HG03575 (cell line): ENCODE data around the gene DCAF15.

Source experiments
- ATAC-seq: cut with Tn5 transposase; IDR thresholded peaks from one replicate; pipeline ENCODE4 v1.9.1; 2021; ENCODE audit not compliant: unreplicated experiment, insufficient number of reproducible peaks, low FRiP score; ENCODE audit errors: extremely low read depth

The DCAF15 gene

DNA sequence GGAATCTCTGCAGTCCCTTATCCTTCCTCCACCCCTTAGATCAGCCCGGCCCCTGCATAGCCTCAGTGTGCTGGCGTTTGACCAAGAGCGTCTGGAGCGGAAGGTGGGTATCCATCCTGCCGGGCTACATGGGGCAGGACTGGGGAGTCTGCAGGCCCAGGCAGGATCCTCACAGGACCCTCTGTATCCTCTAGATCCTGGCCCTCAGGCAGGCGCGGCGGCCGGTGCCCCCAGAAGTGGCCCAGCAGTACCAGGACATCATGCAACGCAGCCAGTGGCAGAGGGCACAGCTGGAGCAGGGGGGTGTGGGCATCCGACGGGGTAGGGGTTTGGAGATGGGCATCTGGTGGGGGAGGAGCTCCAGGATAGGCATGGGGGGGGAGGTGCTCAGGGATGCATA is 23.0 kb upstream of the DCAF15 start:
- ATAC-seq = no peak

DNA sequence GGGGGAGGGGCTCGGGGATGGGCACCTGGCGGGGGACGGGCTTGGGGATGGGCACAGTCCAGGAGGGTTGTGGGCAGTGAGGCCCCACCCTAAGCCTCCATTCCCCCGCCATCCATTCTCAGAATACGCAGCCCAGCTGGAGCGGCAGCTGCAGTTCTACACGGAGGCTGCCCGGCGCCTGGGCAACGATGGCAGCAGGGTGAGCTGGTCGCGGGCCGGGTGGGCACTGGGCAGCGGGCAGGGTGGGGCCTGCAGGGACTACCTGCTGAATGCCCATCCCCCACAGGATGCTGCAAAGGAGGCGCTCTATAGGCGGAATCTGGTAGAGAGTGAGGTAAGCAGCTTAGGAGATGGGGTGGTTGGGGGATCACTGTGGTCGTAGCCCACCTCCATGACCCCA is 22.4 kb upstream of the DCAF15 start:
- no peak for ATAC-seq

DNA sequence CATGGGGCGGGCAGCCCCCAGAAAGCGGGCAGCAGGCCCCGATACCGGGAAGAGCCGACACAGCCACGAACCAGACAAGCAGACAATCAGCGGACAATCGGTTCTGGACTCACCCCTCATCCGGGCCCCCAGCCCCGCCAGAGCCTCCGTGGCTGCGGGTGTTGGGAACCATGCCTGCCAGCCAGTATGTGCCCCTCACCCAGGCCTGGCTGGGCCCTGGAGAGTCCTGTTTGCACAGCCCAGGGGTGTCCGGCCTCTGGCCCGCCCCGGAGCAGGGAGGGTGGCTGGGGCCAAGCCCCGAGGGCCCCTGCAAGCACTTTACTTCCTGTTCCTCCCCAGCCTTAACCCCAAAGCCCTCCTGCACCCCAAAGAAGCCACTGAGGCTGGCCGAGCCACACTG is 21.9 kb upstream of the DCAF15 start:
- ATAC-seq = no peak

DNA sequence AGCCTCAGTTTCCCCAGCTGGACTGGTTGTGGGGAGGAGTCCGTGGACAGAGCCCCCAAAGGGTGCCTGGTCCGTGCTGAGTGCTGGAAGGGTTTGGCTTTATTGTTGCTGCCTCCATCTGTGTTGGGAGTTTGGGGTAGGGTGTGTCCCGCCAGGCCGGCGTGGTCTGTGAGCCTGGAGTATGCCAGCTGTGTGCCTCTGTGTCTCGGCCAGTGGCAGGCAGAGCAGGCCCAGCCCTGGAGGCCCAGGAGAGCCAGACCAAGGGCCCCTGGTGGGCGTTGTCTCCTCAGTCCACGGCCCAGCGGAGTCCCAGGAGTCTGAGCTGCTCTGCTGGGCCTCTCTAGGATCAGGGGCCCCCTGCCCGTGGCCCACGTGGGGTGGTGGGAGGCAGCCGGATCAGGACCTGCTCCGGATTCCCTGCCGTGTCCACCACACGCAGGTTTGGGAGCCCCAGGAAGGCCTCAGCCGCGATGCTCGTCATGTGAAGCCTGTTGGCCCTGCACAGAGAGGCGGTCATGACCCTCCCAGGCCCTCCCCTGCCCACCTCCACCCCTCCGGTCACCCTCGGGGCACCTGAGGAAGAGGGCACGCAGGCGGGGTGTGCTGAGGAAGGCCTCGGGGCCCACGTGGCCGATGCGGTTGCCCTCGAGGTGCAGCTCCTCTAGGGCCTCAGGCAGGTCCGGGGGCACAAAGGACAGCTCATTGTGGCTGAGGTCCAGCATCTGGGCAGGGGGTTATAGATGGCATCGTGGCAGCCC is 20.7 kb upstream of the DCAF15 start:
- ATAC-seq = no peak

DNA sequence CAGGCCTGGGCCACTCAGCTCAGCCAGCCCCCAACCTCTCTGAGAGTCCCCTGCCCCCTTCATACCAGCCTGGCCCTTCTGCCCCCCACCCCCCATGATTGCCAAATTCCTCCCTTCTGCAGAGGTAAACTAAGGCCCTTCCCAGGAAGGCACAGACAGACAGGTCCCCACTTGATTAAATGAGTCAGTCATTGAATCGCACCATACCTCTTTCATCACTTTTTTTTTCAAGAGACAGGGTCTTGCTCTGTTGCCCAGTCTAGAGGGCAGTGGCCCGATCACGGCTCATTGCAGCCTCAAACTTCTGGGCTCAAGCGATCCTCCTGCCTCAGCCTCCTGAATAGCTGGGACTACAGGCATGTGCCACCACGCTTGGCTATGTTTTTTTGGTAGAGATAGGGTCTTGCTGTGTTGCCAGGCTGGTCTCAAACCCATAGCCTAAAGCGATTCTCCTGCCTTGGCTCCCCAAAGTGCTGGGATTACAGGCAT is 20.1 kb upstream of the DCAF15 start:
- no peak for ATAC-seq

DNA sequence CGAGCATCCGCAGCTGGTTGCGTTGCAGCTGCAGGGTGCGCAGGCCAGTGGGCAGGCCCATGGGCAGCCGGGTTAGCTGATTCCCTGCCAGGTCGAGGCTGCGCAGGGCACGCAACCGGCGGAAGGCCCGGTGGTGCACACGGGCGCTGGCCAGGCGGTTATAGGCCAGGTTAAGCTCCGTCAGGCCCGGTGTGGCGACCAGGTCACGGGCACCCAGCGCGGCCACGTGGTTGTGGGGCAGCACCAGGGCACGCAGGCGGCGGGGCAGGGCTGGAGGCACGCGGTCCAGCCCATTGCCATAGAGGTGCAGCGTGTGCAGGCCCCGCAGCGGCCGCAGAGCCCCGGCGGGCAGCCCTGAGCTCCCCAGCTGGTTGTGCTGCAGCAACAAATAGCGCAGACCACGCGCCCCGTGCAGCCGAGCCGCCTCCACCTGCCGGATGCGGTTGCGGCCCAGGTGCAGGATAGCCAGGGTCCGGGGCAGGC is 19.4 kb upstream of the DCAF15 start:
- ATAC-seq = no peak

DNA sequence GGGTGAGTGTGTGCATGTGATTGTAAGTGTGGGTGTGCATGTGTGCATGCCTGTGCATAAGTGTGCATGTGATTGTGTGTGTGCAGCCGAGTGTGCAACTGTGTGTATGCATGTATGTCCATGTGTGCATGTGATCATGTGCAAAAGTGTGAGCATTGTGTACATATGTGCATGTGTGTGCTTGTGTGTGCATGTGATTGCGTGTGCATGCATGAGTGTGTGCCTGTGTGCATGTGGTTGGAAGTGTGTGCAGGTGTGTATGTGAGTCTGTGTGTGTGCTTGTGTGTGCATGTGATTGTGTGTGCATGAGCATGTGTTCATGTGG is 17.6 kb upstream of the DCAF15 start:
- no peak for ATAC-seq

DNA sequence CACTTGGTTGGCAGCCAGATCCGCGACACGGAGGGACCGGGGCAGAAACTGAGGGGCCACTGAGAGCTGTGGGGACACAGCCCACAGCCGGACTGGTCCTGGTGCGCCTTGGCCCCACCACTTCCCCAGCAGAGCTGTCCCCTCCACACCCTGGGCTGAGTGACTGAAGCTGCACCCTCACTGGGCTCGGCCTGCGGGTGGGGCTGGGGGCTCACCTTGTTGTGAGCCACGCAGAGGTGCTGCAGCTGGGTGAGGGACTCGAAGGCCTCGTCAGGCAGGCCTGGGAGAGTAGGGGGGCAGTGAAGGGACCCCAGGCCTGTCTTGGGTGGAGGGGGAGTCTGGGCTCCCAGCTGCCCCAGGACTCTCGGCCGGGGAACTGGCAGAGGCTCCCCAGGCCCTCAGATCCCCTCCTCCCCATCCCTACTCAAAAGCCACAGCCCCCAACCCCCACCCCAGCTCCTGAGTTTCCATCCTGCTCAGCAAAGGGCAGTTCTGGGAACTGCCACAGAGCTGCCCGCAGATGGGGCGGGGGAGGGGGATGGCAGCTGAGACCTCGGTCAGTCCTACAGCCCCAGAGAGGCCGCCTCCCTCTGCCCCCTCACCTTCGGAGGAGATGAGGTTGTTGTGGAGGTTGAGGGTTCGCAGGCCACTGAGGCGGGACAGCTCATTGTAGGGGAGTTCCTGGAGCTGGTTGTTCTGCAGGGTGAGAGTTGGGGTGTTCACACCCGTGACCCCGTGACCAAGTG is 16.4 kb upstream of the DCAF15 start:
- no peak for ATAC-seq

DNA sequence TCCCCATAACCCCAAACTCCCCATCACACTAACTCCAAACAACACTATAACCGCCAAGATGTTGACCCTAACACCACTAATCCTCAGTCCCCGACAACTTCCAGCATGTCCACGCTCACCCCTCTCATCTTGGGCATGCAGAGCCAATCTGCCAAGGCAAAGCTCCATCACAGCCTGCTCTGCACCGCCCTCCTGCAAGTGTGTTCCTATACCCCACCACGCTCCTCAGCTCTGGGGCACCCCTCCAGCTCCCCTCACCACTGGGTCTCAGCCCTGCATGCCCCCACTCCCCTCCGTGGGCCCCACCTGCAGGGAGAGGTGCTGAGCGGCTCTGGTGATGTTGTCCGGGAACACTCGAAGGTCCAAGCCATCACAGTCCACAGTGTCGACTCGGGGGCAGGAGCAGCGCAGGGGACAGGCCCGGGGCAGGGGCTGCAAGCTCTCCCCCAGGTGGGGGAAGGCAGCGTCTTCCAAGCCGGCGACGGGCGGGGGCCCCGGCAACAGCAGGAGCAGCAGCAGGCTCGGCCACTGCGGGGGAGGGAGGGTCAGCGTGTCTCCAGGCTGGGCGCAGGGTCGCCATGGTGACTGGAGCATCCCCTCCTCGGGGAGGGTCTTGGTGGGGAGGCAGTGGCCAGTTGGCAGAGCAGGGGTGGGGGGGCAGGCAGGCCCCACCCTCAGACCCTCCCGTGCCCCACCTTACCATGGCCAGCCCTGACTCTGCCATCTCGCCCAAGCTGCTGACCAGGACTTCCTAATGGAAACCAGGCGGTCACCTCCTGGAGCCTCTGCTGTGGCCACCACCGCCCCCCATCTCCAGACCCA is 14.6 kb upstream of the DCAF15 start:
- no peak for ATAC-seq

DNA sequence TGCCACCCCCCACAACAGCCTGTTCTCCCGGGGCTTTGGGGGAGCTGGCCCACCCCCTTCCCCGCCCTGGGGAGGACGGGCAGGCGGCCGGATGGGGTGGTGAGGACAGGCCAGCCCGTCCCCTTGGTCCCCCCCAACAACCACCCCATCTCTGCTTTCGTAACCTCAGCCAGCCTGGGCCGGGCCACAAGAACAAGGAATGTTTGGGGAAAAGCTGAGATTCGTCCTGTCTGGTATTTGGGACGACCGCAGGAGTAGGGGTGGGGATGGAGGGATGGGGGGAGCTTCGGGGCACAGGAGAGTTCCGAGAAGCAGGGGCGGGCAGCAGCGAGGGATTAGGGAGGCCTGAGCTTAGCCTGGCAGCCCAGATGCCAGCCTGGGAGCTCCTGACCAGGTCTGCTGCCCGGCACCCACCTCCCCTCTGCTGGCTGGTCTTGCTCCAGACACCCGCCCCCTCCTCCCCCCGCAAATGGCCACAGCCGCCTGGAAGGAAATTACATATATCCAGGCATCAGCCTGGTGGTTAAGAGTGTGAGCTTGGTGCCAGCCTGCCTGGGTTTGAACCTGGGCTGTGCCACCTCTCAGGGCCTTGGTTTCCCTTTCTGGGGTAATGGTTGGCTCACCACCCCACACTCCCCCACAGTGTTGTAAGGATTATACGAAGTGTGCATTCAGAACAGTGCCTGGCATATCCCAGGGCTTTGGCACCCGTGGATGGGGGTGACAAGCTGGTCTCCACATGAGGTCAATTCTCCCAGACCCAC is 13.8 kb upstream of the DCAF15 start, which contains the start of gene PODNL1:
Gene PODNL1 (minus strand): TSS at position 117 of the 764 bp plus-strand sequence. CDS start 236 bp downstream, outside the sequence.
- ATAC-seq = no peak

DNA sequence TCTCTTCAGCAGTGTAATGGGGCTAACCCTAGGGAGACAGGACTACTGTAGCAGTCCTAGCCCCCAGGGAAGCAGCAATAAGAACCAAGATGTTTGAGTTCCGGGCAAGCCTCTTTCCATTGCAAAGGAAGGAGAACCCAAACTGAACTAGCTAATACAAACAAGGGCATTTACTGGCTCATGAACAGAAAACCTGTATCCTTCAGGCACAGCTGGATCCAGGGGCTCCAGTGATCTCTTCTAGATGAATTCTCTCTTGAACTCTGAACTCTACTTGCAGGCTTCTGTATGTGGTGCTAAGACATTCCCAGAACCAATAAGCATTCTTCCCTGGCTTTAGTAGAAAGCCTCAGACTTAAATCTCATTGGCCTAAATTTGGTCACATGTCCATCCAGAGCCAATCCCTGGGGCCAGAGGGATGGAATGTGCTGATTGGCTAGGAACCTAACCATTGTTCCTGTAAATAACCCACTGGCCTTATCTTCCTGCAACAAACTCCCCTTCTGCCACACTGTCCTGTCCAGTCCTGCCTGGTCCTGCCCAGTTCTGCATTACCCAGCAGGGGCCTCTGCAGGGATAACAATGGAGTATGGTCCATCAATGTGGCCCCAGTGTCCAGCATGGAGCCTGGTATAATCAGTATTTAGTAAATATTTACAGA is 10.2 kb upstream of the DCAF15 start:
- no peak for ATAC-seq

DNA sequence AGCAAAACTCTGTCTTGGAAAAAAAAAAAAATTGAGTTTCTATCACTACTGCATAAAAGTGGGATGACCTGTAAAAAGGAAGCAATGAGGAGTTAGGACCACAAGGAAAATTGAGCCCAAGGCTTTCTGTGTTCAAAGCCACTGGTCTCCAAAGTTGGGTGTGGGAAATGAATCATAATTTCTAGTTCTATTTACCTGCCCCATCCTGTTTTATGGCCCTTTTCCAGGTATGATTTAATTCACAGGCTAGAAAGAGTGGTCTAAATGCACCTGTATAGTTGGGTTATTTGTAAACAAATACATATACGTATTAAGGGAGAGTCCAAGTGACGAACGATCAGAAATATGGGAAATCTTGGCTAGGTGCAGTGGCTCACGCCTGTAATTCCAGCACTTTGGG is 5.9 kb upstream of the DCAF15 start:
- no peak for ATAC-seq

DNA sequence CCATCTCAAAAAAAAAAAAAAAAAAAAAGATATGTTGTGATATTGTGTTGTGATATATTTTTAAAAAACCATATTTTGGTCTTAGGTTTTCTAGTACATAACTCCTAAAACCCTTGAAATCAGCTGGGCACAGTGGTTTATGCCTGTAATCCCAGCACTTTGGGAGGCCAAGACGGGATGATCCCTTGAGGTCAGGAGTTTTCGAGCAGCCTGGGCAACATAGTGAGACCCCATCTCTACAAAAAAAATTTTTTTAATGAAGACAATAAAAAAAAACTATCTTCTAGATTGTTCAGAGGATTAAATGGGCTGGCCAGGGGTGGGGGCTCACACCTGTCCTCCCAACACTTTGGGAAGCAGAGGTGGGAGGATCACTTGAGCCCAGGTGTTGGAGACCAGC is 1.3 kb upstream of the DCAF15 start:
- ATAC-seq = no peak

DNA sequence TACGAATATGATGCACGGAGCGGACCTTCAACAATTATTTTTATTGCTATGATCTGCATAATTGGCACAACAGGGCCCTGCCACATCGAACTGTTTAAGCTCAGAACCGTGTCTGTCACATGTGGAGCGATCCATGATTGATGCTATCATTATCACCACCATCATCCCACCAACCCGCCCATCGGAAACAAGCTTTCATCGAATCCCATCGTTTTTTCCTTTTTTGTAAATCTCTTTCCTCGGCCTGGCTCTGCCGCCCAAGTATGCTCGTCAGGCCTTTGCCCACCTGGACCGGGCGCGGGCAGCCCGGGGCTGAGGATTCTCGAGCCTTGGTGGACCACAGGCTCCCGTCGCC is 533 bp upstream of the DCAF15 start:
- no peak for ATAC-seq

DNA sequence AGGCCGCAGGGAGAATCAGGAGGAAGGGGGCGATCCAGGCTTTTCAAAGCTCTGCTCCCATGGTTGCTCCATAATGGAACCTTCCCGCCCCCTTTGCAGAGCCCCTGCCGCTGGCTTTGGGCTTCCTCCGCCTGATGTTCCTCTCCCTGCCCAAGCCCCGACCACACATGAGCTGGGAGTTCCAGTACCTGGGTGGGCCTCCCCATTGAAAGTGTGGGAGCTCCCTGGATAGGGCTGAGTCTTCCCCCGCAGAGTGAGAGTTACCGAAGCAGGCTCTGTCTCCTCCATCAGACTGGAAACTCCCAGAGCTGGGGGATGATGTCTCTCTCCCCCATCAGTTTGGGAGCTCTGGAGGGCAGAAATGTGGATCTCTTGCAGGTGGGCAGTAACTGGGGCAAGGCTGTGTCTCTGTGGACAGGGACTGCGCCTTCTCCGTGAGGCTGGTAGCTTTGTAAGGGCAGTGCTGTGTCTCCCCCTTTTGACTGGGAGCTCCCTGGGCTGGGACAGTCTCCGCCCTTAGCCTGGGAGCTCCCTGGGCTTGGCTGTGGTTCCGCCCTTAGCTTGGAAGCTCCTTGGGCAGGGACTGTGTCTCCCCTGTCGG is 722 bp downstream of the DCAF15 start:
- ATAC-seq = no peak

DNA sequence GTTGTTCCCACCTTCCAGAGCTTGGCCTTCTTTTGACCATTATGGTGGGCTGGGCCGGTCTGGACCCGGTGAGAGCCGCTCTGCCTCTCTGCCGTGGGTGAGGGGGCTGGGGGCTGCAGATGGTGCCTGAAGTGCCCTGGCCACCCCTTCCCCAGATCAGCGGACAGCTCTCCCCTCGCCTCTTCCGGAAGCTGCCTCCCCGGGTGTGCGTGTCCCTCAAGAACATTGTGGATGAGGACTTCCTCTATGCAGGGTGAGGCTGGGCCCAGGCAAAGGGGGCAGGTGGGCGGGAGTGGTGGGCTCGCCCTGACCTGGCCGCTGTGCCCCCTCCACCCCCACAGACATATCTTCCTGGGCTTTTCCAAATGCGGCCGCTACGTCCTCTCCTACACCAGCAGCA is 1.9 kb downstream of the DCAF15 start:
- no peak for ATAC-seq

DNA sequence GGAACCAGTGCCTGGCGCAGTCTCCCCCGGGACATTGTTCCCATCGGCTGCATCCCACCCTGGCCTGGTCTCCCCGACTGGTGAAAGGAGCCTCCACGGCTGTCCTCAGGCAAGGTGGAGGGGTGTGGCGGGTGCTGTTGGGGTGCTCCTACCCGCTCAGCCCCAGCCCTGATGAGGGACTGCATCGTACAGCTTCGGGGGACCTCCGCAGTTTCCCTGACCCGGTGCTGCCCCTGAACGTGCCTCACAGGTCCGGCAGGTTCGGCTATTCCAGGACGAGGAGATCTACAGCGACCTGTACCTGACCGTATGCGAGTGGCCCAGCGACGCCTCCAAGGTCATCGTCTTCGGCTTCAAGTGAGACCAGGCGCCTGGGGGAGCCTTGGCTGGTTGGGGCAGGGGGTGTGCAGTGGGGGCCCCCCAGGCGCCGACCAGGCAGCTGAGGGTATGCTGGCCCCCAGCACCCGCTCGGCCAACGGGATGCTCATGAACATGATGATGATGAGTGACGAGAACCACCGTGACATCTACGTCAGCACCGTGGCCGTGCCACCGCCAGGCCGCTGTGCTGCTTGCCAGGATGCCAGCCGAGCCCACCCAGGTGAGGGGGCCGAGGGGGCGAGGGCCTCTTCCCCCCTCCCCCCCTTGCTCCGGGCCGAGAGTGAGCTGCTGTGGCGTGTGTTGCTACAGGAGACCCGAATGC is 3.5 kb downstream of the DCAF15 start:
- ATAC-seq = no peak

DNA sequence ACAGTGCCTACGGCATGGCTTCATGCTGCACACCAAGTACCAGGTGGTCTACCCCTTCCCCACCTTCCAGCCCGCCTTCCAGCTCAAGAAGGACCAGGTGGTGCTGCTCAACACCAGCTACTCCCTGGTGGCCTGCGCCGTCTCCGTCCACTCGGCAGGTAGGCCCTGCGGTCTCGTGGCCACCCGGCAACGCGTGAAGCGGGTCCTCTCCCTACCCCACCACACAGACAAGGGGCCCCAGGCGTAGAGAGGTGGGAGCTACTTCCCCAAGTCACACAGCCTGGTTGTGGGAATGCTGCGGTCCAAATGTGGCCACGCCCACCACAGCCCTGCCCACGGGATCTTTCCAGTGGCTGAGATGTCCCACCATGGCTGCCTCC is 4.0 kb downstream of the DCAF15 start:
- ATAC-seq = no peak
